ENCODE measurements around the gene DYRK3. TPM values are rescaled to one million over a fixed set of nuclear protein-coding genes. Genes with fewer than 3 reads are reported as not detected.

DYRK3 gene
- total RNA-seq, 1 experiment from 2014 or later: 21.9 TPM

DNA sequence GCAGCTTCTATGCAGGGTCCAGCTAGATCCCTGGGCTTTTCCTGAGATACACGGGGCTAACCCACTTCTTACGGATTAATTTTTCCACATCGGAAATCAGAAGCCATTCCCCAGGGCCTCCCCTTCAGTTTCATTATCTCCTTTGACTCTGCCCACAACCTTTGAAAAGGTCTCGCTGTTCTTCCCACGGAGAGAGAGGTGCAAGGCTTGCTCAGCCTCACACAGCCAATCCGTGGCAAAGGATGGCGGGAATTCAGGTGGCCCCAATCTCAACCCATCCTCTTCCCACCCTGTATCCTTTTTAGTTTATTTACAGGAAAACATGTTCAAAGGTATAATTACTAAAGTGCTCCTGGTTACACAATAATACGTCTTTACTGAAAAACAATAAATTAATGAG is 48.7 kb downstream of the DYRK3 start:
- no peak for DNase-seq (ENCODE audit: low read depth)

DNA sequence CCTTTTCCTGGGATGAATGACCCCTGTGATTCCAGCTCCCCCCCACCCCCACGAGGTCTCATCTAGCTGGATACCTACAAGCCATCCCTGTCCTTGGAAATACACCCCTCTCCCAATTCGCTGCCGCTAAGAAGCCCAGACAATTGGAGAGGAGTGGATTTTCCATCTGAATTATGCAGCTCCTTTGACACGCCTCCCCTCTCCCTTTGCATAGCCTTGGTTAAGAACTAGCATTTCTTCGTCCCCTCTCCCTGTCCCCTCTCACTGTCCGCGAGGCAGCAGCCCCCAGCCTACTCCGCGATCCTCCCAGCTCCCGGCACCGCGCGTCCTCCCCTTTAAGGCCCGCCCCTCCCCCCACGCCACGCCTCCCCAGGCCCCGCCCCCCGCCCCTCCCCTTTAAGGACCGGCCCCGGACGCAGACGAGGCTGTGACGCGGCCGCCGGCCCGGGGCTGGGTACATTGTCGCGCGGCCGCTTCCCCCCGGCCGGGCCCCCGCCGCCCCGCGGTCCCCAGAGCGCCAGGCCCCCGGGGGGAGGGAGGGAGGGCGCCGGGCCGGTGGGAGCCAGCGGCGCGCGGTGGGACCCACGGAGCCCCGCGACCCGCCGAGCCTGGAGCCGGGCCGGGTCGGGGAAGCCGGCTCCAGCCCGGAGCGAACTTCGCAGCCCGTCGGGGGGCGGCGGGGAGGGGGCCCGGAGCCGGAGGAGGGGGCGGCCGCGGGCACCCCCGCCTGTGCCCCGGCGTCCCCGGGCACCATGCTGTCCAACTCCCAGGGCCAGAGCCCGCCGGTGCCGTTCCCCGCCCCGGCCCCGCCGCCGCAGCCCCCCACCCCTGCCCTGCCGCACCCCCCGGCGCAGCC is 49.4 kb downstream of the DYRK3 start, which contains the start of gene MAPKAPK2:
MAPKAPK2 (plus strand) TSS at position 428 of the 856 bp plus-strand sequence; CDS start at position 753, 325 bp downstream.
- peak; percentile 62 for DNase-seq (ENCODE audit: low read depth)

- peak; percentile 48 for DNase-seq (ENCODE audit: low read depth)
Observed at GRCh38 chr1:206685334-206685768, 50.0 kb downstream of the DYRK3 start.

DNA sequence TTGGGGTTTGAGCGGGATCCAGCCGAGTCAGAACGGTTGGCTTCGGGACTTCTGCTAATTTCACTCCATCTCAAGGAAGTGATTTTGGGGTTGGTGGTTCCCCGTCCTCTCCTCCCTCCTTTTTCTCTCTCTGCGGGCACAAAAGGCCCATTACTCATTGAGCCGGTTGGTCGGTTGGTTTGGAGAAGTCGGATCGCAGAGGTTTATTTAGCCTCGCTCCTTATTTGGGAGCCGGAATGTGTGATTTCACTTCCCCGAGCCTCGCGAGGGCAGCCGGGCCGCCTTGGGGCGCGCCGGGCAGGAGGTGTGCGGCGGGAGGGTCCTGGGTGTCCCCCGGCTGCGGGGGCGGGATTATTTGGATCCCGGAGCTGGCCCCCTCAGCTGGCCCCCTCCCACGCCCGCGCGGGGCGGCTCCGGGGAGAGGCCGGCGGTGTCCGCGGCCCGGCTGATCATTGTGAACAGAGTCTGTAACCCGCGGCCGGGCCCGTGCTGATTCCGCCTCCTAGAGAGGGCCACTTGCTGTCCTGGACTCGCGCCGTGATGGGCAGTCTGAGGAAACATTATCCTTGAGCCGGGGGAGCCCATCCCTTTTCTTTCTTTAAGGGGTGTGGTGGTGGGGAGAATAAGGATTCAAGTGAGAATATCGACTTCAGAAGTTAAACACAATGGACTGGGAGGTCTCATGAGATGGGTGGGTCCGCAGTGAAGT is 50.6 kb downstream of the DYRK3 start:
- peak; percentile 89 for DNase-seq (ENCODE audit: low read depth)

GRCh38 chr1:206686478-206687249 is 51.3 kb downstream of the DYRK3 start:
- no peak for DNase-seq (ENCODE audit: low read depth)

DNA sequence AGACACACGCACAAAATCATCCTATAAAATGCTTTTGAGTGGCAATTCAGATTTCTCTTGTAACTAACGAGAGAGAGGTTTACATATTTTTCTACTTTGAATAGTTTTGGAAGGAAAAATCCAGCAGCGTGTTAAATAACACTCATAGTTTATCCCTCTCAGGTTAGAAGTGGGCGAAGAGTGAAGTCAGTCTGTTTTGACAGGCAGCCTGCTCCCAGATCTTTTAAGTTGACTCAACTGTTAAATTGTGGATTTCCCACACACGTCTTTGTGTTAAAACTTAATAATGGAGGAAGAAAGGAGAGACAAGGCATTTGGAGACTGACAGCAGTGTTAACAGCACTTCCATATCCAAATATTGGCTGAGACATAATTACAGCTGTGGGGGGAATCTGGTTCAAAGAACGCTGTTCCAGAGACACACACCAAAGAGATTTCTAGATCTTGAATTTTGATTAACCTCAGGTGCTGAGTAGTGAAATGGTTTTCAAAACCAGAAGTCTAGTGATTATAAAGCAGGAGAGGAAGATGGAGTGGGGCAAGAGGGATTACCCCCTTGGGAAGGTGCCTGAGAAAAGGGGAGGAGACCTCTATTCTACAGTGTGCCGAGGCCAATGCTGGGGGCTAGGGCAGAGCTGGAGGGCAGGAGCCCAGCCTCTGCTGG is 52.0 kb downstream of the DYRK3 start:
- no peak for DNase-seq (ENCODE audit: low read depth)

- peak; percentile 72 for DNase-seq (ENCODE audit: low read depth)
Observed at GRCh38 chr1:206687915-206688442, 52.6 kb downstream of the DYRK3 start.

DNA sequence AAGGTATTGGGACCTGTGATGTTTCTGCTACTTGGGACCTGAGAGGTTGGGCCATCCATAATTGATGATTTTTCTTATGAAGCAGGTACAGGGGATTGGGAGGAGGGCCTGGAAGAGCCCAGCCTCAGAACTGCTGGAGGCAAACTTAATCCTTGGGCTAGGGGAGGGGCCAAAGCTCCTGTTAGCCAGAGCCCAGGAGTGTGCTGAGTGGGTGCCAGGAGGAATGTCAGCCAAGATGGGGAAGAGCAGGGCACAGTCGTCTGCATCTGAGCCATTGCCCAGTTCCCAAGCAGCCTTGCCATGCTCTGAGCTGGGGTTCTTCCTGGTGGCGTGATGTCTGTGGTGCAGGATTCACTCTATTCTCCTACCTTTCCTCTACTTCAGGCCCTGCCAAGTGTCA is 55.2 kb downstream of the DYRK3 start:
- DNase-seq (ENCODE audit: low read depth): peak; percentile 44

DNA sequence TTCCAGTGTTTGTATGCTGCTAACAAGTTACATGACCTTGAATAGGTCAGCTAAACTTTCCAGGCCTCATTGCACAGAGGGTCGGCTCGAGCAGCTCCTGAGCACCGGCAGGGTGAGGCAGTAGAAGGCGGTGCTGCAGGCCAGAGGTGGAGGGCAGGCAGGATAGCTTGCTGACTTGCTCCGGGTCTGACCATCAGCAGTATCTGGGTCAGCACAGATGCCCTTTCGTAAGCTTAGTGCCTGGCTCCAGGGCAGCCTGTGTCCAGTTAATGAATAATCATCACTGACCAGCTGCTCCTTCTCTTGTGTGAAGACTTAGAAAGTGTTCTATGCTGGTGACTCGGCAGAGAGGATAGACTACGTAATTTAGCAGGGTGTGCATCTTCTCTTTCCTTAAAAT is 56.3 kb downstream of the DYRK3 start:
- peak; percentile 32 for DNase-seq (ENCODE audit: low read depth)

DNA sequence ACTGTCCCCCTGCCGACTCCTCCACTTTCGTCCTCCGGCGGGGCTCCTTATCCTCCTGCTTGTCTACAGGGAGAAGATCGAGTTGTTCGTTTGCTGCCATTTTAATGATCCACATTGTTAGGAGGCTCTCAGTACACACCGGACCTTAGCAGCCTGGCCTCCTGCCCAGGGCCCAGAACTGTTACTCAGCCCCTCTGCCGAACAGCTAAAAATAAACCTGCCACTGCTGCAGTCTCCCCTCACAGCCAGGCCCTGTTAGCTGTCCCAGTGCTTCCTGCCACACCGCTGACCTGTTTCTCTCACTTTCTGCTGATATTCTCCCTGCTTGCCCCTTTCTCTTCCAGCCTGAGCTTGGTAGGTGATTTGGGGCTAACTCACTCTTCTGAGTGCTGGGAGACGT is 57.7 kb downstream of the DYRK3 start:
- DNase-seq (ENCODE audit: low read depth): peak; percentile 89

DNA sequence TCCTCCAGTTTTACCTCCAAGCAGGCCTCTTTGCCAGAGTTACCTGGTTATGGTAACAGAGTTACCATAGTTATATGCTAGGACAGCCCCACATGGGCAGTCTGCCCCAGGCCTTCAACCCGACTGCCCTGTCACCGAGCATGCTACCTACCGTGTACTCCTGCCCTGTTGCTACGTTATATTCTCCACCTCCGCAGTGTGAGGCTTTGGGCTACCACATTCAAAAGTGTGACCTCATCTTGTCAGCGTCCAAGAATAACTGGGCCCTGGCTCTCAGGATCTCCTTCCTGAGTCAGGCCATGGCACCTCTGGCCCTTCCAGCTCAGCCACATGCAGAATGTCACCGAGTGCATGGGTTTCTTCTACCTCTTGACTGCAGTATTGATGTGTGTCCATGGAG is 58.3 kb downstream of the DYRK3 start:
- peak; percentile 88 for DNase-seq (ENCODE audit: low read depth)

DNA sequence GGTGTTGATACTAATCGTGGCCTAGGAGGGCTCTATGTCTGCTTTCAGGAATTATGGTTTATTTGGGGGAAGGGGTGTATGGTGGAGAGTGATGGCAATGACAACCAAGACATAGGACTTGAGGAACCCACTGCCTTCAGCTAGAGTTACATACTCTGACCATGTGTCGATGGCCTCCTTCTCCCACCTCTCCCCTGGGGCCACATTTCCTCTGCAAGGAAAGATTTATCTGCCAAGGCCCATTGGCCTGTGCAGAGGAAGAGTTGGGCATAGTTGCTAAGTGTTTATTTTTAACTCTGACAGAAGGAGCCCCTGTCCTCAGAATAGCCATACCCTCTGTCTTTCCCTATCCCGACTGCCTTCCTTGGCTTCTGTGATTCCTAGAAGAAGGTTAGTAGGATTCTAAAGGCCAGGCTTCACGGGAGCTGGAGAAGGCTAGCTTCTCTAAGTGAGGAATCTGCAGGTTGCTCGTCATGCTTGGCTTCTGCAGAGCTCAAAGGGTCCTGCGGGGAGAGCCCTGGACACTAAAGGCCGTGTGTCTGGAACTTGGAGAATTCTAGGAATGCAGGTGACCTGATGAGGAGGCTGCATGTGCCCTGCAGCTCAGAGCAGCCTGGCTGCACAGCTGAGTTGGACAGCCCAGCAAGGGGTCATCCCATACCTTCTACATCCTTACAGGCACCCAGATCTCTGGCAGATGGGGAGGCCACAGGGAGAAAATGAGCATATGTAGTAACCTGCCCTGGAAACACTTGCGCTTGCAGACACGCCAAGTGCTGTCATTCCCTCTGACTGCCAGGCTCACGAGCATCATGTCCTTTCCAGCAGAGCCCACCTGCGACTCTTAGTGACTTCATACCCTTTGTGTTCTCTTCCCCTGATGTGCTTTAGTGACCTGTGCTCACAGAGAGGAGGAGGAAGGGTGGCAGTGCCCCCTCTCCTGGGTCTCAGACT is 59.1 kb downstream of the DYRK3 start:
- peak; percentile 48 for DNase-seq (ENCODE audit: low read depth)

GRCh38 chr1:206695733-206696132 is 60.4 kb downstream of the DYRK3 start:
- DNase-seq (ENCODE audit: low read depth): no peak

DNA sequence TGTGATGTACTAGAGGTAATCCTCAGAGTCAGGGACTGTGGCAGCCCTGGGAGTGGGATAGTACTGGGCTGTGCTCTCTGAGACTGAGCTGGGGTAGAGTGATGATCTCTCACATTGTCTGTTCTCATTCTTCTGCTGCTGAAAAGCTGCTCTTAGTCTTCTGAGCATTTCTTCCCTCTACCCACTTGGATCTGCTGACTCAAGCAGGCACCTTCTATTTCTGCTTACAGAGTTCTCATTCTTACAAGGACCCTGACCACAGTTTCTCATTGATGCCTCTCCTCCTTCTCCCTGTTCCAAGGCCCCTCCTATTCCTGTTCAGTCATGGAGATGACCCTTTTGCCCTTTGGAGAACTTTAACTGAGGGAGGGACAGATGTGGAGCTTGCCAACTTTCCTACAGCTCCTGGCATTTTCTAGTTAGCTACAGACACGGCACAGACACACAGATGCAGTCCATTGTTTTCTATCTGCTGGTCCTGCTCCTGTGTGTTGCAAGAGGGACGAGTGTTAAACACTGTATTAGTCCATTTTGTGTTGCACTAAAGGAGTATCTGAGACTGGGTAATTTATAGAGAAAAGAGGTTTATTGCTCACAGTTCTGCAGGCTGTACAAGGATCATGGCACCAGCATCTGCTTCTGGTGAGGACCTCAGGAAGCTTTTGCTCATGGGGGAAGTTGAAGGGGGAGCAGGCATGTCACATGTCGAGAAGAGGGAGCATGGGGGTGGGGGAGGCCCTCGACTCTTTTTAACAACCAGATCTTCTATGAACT is 61.7 kb downstream of the DYRK3 start:
- no peak for DNase-seq (ENCODE audit: low read depth)

GRCh38 chr1:206698011-206698410 is 62.7 kb downstream of the DYRK3 start:
- DNase-seq (ENCODE audit: low read depth): no peak

Data from M059J (cell line).